ENCODE results near the gene RNF207.

The RNF207 gene

DNA sequence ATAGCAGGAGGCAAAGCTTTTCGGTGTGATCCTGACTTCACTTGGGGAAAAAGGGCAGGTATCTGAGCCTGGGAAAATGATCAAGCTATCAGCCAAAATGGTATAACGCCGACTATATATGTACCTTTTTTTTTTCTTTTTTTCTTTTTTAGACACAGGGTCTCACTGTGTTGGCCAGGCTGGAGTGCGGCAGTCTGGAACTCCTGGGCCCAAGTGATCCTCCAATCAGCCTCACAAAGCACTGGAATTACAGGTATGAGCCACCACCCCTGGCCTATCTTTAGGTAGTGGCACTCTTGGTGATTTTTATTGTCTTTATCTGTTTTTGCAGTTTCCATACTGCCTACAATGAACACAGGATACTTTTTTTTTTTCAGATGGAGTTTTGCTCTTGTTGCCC, 31.2 kb downstream of the RNF207 start:
- DNase-seq: no peak

DNA sequence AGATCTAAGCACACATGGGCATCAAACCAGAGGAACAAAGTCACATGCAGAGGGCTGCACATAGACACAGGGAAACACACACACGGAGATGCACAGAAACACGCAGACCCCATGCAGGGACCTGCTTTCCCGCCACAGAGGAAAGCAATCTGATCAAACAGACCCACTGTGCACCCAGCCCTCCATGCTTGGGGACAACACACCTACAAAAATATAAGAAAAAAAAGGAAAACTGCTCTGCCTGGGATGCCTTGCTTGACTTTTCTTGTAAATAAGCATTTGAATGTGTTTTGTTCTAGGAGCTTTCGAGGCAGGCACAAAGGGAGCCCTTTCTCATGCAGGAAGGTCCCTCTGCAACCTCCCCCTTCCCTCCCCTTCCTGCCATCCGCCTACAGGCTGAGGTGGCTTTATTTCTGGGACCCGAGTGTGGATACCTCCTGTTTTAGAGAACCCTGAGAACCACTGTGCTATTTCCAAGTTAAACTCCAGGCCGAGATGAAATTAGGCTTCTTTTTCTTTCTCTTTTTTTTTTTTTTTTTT, 33.4 kb downstream of the RNF207 start:
- DNase-seq: no peak

DNA sequence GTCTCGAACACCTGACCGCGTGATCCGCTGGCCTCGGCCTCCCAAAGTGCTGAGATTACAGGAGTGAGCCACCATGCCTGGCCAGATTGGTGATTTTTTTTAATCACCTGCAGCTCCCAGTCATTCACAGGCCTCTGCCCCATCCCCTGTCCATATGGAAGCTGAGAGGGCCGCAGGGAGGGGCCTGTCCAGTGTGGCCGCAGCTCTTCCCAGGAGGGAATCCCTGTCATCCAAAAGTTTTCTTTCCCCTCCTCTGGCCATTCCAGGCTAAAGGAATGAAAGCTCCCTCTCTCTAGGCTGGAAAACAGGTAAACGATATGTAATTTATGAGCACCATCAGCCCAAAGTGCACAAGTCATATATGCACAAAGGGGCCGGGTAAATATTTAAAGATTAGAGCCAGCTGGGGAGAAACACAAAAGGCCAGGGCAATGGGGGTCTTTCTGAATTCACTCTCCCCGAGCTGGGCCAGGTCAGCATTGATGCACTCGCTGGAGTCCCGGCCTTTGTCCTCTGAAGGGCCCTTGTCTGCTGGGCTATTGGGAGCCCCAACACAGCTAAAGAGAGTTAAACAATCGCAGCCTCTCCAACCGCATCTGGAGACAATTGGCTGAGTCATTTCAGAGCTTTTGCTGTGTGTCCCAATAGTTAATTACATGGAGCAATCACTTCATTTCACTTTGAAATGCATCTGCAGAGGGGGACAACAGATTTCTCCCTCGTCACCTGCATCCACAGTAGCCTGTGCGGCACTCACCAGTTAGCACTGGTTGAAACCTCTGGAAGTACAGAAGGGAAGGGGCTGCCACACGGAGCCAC, 34.2 kb downstream of the RNF207 start:
- no peak for DNase-seq

GRCh38 chr1:6241107-6241886, 35.4 kb downstream of the RNF207 start:
- no peak for DNase-seq

DNA sequence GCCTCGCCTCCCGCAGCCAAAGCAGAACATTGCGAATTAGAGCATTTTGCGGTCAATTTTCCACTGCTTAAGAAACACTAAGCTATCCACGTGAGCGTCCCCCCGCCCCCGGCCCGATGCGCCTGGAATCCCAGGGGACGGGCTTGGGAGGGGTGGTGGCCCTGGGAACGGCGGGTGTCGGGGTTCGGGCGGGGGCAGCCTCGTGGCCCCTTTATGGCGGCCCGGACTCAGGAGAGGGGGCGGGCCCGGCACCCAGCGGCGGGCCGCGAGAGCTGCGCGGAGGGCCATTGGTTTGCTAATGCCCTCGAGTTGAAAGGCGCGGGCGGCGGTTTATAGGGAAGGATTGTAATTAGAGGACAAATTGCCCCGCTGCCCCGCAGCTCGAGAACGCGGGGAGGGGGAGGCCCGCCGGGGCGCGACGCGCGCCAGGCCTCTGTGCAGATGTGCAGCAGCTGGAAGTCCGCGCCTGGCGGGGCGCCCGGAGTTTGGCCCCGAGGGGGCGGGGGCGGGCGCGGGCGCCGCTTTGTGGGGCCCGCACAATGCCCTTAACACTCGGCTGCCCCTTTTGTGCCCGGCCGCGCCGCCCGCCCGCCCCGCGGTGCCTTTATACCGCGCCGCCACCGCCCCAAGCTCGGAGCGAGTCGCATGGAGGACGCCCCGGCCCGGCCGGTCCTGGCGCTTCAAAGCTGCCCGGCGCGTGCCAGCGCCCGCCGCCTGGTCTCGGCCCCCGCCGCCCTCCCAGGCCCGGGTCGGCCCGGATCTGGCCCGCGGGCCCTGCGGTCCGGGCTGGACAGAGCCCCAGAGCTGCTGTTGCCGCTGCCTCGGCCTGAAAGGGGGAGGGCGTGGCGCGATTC, 36.2 kb downstream of the RNF207 start:
- DNase-seq: no peak

- DNase-seq: no peak
Observed at GRCh38 chr1:6243053-6243834, 37.3 kb downstream of the RNF207 start.

DNA sequence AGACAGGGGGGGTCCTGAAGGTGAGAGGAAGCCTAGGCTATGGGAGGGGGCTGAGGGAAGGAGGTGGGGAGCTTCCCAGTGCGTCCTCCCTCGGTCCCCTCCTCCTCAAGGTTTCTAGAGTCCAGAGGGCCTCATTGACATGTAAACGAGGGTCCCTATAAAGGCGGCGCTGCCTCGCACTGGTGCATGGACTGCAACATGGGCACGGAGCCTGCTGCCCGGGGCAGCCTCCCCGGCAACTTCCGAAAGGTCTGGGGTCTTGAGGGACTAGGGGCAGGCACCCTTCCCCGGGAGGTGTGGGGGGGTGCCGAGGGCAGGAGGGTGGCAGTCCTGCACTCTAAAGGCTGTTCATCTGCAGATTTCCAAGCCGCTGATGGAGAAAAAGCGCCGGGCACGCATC, 38.1 kb downstream of the RNF207 start, which contains the start of gene HES3:
Gene HES3 (plus strand): TSS at position 187 of the 400 bp plus-strand sequence. CDS start 187 bp downstream, at position 374.
- no peak for DNase-seq

DNA sequence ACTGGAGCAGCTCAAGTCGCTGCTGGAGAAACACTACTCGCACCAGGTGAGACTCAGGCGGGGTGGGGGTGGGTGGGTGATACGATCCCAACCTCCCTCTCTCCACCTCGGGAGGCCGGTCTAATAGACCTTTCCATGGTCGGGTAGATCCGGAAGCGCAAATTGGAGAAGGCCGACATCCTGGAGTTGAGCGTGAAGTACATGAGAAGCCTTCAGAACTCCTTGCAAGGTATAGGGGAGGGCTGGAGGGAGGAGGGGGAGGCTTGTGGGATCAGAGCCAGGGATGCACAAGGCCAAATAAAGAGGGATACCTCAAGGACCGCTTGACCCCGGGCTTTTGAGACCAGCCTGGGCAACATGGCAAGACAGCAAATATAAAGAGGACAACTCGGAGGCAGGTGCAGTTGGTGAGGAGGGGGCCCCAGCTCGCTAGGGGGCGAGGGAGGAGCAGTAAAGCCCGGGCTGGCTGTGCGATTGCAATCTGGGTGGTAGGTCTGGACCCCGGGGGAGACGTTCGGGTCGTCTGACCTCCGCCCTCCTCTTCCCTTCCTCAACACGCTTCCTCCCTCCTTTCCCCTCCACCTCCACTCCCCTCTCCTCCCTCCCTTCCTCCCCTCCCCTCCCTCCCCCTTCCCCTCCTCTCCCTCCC, 38.6 kb downstream of the RNF207 start:
- DNase-seq: no peak

DNA sequence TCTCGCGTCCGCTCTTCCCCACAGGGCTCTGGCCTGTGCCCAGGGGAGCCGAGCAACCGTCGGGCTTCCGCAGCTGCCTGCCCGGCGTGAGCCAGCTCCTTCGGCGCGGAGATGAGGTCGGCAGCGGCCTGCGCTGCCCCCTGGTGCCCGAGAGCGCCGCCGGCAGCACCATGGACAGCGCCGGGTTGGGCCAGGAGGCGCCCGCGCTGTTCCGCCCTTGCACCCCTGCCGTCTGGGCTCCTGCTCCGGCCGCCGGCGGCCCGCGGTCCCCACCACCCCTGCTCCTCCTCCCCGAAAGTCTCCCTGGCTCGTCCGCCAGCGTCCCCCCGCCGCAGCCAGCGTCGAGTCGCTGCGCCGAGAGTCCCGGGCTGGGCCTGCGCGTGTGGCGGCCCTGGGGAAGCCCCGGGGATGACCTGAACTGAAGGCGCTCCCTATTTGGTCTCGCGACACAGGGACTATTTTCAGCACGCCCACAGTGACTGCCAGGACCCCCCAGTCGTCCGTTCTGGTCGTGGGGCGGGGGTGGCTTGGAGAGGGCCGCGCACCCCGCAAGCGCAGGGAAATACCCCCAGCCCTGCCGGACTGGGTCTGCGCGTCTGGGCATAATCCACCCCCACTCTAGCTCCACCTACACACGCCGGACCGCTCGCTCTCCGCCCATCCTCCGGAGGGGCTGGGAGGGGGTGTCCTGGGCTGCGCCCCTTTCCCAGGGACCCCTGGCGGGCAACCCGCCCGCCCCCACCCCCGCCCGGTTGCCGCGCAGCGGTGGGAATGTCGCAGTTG, 39.4 kb downstream of the RNF207 start:
- DNase-seq: peak; percentile 84

DNA sequence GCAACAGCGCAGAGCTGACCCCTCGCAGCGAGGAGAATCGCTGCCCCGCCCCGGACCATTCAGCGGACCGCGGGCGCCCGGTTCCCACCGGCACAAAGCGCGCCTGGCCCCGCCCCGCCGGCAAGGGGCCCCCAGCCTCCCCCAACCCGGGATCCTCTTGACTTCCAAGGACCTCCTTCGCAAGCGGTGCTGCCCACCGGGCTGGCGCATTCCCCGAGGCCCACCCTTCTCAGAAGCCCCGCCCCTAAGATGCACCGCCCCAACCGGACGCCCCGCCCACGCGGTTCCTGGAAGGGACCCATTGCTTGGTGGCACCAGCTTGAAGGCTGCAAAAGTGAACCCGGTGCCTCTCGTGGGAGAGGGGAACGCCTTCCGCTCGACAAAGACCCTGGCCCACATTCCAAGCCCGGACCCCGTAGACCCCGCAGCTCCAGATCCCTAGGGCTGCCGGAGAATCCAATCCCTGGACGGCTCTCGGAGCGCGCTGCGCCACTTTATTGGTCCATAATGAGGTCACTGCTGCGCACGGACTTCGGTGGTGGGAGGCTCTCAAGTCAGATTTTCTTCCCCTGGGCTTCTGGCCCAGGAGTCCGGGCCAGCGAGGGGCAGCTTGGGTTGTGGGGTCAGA, 40.1 kb downstream of the RNF207 start:
- DNase-seq: peak; percentile 69

- DNase-seq: peak; percentile 87
Observed at GRCh38 chr1:6246497-6247467, 40.9 kb downstream of the RNF207 start.

GRCh38 chr1:6247651-6248050, 41.7 kb downstream of the RNF207 start:
- no peak for DNase-seq

- DNase-seq: no peak
Observed at GRCh38 chr1:6248161-6248776, 42.4 kb downstream of the RNF207 start.

- no peak for DNase-seq
Observed at GRCh38 chr1:6248932-6249738, 43.2 kb downstream of the RNF207 start.

GRCh38 chr1:6249739-6250689, 44.1 kb downstream of the RNF207 start:
- DNase-seq: no peak

- no peak for DNase-seq
Observed at GRCh38 chr1:6251233-6251632, 45.3 kb downstream of the RNF207 start.
